NCI-H1417 treated with DMSO at 0.1 percent for 48 hours (cell line): ENCODE measurements around the gene GRB14.
"Not testable (repeated sequence)": the region's sequence is repeated elsewhere in the genome, so short reads cannot be mapped to it uniquely, and the experiment has no call there.

ENCODE experiments used
- DNase-seq: peaks from one replicate; lab custom pipeline; 2025; lab: John Stamatoyannopoulos, UW

Gene GRB14

DNA sequence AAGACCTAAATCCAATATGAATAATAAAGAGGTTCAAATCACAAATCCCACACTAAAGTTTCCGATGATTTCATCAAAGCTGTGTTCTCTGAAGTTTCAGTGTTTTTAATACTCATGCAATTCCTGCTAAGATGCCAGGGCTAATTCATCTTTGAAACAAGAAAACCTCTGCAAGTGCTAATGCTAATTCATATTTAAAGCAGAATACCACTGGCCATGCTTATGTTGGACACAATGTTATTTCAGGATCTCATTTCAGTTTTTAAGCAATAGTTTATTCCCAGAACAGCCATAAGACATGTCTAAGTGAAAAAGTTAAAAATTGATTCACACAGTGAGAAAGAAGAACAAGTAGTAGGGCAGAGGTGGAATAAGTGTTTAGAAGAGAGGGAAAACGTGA, 62.8 kb downstream of the GRB14 start:
- DNase-seq, result no peak

DNA sequence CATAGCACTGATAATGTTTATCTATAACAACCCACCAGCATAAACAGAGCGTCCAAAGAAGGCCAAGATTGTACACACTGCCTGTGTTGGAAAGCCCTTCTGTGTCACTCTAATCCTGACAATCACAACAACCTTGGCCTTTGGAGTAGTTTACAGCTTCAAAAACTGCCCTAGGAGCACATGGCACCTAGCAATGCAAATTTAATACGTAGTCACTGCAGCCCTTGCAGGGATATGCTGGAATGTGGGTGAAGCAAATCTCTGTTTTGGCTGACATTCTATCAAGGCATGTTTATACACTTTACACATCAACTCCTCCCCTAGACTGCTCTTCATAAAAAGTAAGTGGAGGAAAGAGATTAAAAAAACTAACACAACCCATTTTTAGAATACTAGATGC, 66.8 kb downstream of the GRB14 start:
- DNase-seq, result no peak

DNA sequence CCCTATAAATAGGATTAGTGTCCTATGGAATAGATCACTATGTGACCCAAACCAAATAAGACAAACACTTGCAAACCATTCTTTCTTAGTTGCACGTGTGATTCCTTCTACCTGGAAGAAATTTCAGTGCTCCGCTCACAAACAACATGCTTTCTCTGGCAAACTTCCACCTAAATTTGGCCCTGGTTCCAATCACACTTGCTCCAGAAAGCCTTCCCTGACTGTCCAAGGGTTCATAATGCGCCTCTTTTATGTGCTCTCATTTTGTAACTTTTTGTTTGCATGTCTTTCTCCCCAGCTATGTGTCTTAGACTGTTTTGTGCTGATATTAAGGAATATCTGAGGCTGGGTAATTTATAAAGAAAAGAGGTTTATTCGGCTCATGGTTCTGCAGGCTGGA, 69.8 kb downstream of the GRB14 start:
- DNase-seq, result no peak

DNA sequence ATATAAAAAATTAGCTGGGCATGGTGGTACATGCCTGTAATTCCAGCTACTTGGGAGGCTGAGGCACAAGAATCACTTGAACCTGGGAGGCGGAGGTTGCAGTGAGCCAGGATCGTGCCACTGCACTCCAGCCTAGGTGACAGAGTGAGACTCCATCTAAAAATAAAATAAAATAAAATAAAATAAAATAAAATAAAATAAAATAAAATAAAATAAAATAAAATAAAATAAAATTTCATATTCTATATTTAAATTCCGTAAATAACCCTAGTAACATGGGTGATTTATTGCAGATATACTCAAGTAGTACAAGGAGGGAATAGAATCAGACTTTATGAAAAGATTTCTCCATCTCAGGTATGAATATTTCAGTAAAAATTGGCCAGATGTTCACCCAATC, 71.6 kb downstream of the GRB14 start:
- not testable (repeated sequence) for DNase-seq

DNA sequence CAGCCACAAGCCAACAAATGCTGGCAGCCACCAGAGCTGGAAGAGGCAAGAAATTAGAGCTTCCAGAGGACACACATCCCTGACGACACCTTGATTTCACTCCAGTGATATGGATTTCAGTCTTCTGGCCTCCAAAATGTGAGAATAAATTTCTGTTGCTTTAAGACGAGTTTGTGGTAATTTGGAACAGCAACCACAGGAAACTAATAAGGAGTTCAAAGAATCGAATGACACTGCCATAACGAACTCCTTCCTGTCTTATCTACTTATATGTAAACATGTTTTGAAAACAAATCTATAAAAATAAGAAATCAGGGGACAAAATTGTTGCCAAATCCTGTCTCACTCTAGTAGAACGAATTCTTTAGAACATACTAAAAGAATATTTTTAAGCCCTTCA, 75.8 kb downstream of the GRB14 start:
- no peak for DNase-seq

DNA sequence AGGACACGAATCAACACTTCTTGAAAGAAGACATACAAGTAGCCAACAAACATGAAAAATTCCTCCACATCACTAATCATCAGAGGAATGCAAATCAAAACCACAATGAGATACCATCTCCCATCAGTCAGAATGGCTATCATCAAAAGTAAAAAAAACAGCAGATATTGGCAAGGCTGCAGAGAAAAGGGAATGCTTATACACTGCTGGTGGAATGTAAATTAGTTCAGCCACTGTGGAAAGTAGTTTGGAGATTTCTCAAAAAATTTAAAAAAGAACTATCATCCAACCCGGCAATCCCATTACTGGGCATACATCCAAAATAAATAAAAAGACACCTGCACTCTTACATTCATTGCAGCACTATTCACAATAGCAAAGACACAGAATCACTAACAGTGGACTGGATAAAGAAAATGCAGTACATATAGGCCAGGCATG, 78.7 kb downstream of the GRB14 start:
- DNase-seq, result no peak

DNA sequence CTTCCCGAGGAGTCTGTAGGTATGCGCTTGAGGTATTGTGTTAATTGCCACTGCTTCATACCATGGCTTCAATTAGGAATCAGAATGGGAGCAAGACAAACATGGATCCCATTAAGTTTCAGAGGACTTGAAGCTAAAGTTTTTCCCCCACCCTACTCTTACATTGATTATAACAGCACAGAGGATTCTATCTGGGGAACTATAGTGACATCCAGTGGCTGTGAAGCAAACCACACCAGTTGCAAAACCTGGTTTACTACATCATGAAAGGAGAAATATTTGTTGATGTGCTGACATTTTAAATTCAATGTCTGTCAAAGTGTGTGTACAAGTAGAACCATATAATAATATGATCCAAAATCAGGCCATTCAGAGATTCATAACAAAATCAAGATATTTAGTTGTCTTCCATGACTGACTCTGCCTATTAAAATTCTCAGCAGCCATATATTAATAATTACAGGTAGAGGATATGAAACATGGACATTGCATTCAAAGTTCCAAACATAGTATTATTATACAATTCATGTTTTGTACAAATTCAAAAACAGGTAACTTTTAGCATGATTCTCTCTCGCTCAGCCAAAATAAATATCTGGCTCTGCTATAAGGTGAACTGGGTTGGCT, 82.9 kb downstream of the GRB14 start:
- no peak for DNase-seq

DNA sequence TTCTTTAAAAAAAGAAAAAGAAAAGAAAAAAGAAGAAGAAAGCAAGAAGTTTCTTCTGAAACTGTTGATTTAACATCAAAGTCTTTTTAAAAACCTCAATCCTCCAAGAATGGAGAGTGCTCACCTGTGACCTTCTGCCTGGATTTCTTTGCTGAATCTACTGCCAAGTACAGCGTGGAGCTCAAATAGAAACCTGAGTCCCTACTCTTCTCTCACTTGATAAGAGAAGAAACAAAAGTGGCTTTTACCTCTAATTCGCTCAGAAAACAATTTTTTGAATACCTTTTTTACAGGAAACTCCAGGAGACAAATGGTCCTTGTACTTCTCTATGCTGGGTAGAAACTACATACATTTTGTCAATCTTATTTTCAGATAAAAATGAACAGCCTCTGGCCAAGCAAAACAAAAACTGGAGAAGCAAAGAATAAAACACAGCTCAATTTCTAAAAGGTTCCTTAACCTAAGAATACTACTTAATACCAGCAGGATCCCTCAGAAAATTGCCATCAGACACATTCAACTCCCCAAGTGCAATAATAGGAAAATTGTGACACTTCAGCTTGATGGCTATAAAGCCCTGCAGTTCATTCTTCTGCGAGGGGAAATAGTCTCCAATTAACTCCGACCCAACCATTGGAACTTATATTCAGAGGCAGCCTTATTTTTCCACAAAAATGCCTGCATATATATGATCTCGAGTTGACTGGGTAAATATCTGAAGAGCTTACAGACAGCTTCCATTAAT, 85.8 kb downstream of the GRB14 start:
- DNase-seq, result no peak

DNA sequence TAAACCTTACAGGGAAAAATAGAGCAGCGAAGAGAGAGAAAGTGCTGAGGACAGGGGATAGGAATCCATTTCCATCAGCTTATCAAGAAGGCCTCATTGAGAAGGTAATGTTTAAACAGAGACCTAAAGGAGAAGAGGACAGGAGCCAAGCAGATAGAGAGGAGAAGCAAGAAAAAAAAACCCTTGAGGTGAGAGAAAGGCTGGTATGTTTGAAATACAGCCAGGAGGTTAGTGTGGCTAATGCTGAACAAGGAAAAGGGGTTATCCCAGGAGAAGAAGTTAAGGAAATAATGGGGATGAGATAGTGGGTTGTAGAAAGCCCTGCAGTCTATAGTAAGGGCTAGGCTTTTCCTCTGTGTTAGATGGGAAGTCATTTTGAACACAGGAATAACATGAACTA, 90.8 kb downstream of the GRB14 start:
- no peak for DNase-seq

DNA sequence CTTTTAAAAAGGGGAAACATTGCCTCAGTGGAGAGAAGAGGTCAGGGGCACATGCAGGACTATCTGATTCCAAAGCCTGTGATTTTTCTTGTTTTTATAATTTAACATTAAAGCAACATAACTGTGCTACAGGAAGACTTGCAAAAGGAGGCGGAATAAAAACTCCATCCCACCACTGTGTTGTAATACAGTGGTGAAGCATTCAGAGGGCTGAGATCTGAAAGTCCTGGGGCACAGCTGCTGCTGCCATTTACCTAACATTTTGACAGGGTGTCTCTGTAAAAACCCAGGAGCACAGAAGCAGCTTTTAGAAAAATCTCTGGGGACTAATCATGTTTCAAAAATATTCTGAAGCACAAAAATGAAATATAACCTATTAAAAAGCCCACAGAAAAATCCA, 97.6 kb downstream of the GRB14 start:
- DNase-seq, result no peak

DNA sequence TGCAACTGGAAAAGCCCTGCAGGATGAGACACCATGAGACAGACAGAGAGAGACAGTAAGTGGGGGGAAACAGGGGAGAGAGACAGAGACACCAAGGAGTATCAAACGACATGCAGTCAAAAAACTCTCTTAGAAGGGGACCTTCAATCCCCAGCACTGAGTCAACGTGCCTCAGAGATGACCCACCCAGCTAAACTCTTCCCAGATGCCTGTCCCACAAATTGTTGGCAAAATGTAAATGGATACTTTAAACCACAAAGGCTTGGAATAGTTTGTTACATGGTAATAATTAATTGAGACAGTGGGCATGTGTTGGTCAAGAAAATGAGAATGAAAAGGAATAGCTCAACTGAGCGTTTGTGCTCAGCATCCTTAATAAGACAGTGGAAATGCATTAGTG, 98.3 kb downstream of the GRB14 start:
- no peak for DNase-seq

DNA sequence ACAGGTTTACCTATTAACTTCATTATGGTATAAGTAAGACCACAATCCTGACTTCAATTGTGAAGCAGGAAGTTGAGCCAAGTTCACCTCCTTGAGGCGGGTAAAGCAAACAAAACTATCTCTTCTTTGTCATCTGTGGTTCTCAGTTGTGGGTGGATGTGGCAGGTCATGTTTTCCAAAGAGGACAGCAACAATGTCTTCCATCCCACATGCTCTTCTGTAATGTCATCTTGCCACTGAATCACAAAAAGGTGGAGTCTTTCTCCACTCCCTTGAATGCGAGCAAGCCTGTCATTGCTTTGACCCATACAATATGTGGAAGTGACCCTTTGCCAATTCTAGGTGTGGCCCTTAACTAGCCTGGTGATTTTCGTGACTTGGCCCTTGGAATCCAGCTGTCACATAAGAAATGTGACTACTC, 98.7 kb downstream of the GRB14 start:
- no peak for DNase-seq

DNA sequence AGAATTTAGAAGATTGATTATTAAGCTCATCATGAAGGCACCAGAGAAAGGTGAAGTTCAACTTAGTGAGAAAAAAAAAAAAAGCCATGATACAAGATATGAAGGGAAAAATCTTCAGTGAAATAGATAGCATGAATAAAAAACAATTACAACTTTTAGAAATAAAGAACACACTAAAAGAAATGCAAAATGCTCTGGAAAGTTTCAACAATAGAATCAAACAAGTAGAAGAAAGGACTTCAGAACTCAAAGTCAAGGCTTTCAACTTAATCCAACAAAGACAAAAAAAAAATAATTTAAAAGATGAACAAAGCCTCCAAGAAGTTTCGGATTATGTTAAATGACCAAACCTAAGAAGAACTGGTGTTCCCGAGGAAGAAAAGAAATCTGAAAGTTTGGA, 105.5 kb downstream of the GRB14 start:
- DNase-seq, result no peak

DNA sequence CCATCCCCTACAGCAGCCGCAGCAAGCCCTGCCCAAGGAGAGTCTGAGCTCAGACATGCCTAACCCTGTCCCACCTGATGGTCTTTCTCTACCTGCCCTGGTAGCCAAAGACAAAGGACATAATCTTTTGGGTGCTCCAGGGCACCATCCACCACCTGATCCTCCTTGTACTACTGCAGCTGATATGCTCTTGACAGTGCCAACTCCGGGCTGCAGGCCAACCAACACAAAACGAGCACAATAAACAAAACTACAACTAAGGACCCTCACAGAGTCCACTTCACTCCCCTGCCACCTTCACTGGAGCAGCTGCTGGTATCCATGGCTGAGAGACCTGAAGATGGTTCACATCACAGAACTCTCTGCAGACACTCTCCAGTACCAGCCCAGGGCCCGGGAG, 106.3 kb downstream of the GRB14 start:
- DNase-seq, result no peak

DNA sequence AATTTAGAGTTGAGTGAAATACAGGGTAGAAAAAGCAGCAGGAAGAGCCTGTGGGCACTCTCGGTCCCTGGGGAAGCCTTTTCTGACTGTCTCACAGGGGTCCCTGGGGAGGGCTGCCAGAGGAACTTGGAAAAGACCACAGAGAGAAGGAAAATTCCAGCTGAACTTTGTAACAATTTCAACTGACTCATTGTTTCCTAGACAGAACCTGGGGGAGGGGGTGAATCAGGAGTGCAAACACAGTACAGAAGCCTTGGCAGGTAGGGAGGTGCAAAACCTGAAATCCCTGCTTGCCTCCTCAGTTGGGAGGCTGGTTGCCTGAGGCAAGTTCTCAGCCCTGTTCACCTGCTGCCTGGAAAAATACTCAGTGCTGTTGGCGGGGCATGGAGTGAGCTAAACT, 106.8 kb downstream of the GRB14 start:
- DNase-seq, result no peak

DNA sequence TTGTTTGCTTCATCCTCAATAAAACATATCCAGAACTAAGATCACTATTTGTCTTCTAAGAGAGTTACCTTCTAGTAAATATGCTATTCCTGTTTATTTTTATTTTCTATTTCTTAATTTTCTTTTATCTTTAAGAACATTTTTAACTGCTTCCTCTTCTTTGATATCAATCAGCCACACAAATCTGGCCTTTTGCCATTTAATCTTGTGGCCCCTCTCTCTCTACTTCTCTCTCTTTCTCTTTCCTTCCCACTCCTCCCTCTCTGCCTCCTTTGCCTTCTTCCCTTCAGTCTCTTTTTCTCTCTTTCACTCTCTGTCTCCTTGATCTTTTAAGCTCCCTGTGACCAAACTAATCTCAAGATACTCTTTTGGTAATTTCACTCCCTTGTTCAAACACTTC, 108.4 kb downstream of the GRB14 start:
- no peak for DNase-seq

DNA sequence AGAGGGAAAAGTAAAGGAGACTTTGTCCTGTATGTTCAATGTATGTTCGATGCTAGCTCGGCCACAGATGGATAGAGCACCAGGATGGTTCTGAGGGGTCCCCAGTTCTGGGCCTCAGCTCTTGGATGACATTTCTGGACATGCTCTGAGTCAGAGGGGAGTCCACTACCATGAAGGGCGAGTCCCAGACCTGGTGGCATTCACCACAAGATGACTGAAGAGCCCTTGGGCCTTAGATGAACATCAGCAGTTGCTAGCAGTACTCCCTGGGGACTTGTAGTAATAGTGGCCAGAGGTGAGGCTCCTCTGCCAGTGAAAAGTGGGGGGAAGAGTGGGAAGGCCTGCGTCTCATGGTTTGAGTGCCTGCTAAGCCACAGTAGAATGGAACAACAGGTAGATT, 109.5 kb downstream of the GRB14 start:
- DNase-seq, result no peak

DNA sequence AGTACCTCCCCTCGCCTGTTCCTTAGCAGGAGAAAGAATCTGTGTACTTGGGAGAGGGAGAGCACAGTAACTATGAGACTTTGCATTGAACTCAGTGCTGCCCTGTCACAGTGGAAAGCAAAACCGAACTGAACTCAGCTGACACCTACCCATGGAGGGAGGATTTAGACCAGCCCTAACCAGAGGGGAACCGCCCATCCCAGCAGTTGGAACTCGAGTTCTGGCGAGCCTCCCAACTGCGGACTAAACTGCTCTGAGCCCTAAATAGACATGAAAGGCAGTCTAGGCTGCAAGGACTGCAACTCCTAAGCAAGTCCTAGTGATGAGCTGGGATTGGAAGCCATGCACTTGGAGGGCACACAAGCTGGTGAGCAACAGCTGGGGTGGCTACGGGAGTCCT, 110.4 kb downstream of the GRB14 start:
- DNase-seq, result no peak

DNA sequence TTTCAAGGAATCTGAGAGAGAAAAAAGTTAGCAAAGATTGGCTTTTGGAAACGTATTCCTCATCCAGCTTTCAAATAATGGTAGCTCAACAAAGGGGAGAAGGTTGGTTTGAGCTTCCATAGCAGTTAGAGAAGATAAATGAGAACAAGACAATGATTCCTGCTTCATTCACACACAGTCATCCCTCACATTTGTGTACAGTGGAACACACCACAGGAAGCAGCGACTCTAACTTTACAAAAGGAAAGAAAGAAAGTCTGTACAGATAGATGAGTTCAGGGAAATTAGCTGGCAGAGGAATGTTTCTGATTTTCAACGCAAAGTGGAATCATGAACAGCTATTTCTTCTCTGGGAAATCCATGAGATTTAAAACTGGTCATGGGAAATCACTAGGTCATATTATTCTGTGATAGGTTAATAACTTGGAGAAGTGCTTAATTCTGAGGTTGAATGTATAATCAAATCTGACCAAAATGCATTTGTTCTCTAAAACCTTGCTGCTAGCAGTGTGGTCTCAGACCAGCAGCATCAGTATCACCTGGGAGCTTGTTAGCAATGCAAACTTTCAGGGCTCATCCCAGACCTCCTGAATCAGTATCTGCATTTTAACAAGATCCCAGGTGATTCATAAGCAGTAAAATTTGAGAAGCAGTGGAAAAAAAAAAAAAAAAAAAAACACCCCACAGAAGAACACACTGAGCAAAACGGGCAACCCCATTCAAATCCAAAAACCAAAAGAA, 112.0 kb downstream of the GRB14 start:
- no peak for DNase-seq

DNA sequence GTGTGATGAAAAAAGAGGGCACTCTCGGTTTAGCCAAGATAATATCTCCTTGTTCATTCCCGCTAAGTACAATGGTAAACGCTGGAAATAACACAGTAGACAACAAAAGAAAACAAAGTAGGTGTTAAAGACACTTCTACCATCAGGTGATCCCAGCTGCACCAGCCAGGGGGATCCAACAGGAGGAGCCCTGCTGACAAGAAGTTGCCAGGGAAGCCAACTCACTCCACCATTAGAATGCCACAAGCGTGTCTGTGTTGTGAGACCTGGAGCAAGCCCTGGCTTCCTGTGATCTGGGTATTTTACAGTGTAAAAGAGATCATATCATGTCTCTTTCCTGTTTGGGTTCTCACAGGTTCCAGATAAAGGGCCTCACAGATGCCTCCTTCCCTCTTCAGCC, 117.0 kb downstream of the GRB14 start:
- no peak for DNase-seq

DNA sequence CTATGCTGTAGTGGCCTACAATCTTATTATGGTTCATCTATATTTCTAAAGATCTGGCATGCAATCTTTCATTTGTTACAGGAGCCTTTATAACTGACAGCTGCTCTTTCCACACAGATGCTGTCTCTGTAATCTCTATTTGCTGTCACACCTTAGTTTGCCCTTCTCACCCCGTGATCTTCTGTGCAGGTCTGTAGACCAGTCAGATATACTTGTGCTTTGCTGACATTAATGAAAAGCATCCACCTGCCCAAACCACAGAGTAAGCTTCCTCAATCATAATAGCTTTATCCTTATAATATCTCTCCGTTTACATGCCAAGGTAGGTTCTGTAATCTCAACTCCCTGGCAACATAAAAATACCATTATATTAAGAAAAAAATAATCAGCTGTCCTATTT, 122.4 kb downstream of the GRB14 start:
- no peak for DNase-seq

DNA sequence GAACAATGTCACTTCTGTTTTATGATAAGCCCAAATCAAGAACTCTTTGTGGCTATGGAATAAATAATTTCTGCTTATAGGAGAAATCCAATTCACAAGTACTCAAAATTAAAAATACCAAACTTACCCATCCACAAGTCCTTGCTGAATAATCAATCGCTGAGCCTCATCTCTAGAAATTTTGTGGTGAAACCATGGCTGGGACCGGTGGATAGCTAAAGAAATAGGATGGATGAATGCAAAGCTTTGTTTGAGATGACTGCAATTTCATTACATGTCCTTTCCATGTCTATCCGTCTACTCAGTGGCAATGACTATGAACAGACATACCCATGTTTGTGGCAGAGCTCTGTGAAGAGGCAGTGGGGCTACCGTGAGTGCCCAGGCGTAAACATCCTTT, 124.4 kb downstream of the GRB14 start:
- no peak for DNase-seq

DNA sequence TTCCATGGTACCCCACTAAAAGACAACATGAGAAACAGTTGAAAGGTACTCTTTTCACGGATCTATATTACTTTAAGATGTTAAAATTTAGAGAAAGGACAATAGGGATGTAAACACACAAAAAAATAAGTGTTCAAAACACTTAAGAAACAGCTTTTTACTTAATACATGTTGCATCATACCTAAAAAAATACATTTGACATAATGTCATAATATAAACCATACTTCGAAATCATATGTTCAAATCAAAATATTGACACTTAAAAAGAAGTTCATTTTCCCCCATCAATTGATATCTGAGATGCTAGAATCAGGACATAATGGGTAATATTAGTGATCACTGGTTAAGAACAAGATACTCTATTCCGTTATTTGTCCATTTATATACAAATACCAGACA, 124.9 kb downstream of the GRB14 start:
- DNase-seq, result no peak
